Mammary epithelial cell (primary cell): Measurements from ENCODE around the gene C7orf25.

ENCODE experiments used
- CTCF ChIP-seq, 2 donors: IDR thresholded peaks in 1 of 2; conservative IDR thresholded peaks in 1 of 2; 2 replicates each; pipeline ENCODE4 v1.5.1; 2011 to 2012; ENCODE audit warnings: inconsistent platforms in 2 of 2, low read length in 2 of 2, mild to moderate bottlenecking in 2 of 2, control low read depth in 1 of 2, low read depth in 1 of 2; ENCODE audit not compliant: insufficient read depth in 1 of 2; ENCODE audit errors: extremely low read depth in 1 of 2
- EZH2 ChIP-seq: IDR thresholded peaks from 2 replicates; pipeline ENCODE4 v1.6.1; 2012; ENCODE audit warnings: low read length, inconsistent platforms, borderline replicate concordance

- no peak for TF ChIP-seq CTCF (conservative IDR thresholded peaks at IDR 0.05 in 1 of 2, IDR thresholded peaks at IDR 0.05 in 1 of 2; ENCODE audit: extremely low read depth in 1 of 2, insufficient read depth in 1 of 2, low read depth in 1 of 2, low read length in 2 of 2)
- no peak for TF ChIP-seq EZH2
Measured at GRCh38 chr7:42953994-42954393, 42.1 kb upstream of the C7orf25 start.
